B cell (primary cell): Measurements from ENCODE around the gene SSH3.

Experiments used
- EZH2 ChIP-seq: IDR thresholded peaks from 2 replicates; pipeline ENCODE4 v1.6.1; 2012; ENCODE audit warnings: borderline replicate concordance, low read depth, mild to moderate bottlenecking, moderate library complexity, low read length; ENCODE audit not compliant: insufficient read depth, poor library complexity, severe bottlenecking
- TF ChIP-seq, protein P1 (sequence below): fragments of 200-600 bp; IDR thresholded peaks from one replicate; pipeline ENCODE4 v1.8.0; 2022; ENCODE audit warnings: antibody characterized with exemption, mild to moderate bottlenecking

DNA sequence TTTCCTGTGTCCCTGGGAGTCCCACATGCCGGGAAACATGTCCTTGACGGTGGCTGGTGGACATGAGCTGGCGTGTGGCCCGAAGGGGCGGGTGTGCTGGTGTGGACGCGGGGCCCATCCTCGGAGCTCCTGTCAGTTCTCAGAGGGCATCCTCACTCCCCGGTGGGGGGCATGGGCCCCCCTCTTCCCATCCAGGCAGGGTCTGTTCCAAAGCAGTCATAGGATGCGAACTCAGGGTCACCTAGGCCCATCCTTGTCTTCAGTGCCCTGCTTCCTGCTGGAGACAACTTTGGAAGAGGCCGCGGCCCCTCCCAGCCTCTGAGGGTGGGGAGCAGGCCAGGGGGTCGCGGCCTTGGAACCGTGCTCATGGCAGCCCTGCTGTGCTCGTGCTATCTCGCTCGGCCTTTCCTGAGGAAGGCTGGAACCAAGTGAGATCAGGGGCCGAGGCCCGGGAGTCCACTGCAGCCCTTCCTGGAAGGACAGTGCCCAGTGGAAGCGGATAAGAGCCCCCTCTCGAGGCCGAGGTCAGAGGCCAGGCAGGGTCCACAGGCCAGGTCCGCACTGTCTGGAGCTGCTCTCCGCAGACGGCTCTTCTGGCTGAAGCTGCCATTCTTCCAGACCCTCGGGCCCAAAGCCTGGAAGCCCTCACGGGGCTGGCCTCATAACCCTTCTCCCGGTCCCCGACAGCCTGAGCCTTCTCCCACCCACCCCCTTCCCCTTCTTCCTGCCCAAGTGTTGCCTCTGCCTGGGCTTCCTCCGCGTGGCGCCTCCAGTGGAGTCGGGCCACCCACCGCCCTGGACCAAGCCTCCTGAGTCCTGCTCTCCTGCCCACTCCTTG is 28.3 kb upstream of the SSH3 start:
- TF ChIP-seq EZH2, result no peak
- TF ChIP-seq, protein P1, sequence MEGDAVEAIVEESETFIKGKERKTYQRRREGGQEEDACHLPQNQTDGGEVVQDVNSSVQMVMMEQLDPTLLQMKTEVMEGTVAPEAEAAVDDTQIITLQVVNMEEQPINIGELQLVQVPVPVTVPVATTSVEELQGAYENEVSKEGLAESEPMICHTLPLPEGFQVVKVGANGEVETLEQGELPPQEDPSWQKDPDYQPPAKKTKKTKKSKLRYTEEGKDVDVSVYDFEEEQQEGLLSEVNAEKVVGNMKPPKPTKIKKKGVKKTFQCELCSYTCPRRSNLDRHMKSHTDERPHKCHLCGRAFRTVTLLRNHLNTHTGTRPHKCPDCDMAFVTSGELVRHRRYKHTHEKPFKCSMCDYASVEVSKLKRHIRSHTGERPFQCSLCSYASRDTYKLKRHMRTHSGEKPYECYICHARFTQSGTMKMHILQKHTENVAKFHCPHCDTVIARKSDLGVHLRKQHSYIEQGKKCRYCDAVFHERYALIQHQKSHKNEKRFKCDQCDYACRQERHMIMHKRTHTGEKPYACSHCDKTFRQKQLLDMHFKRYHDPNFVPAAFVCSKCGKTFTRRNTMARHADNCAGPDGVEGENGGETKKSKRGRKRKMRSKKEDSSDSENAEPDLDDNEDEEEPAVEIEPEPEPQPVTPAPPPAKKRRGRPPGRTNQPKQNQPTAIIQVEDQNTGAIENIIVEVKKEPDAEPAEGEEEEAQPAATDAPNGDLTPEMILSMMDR, result no peak
